CD4-positive, alpha-beta T cell treated with Interferon gamma for 1 hour (primary cell): ENCODE data around the gene PSMG3.
"Not testable (repeated sequence)": the region's sequence is repeated elsewhere in the genome, so short reads cannot be mapped to it uniquely, and the experiment has no call there.

ENCODE experiments used
- DNase-seq: peaks from one replicate; pipeline ENCODE4 v3.0.0-alpha.2; 2020

PSMG3 gene

GRCh38 chr7:1596181-1597043 lies 26.6 kb upstream of the PSMG3 start:
- DNase-seq, result no peak

- no peak for DNase-seq
These were observed 25.8 kb upstream of the PSMG3 start for GRCh38 chr7:1595636-1596035.

GRCh38 chr7:1595027-1595426 lies 25.2 kb upstream of the PSMG3 start:
- DNase-seq, result no peak

- no peak for DNase-seq
These were observed 24.1 kb upstream of the PSMG3 start for GRCh38 chr7:1593904-1594421.

GRCh38 chr7:1593091-1593866 lies 23.4 kb upstream of the PSMG3 start:
- no peak for DNase-seq

GRCh38 chr7:1592299-1592871 lies 22.6 kb upstream of the PSMG3 start:
- DNase-seq, result no peak

GRCh38 chr7:1591876-1592275 lies 22.0 kb upstream of the PSMG3 start:
- no peak for DNase-seq

GRCh38 chr7:1591396-1591795 lies 21.6 kb upstream of the PSMG3 start:
- DNase-seq, result no peak

- DNase-seq, result no peak
These were observed 21.1 kb upstream of the PSMG3 start for GRCh38 chr7:1590887-1591286.

- DNase-seq, result no peak
These were observed 20.6 kb upstream of the PSMG3 start for GRCh38 chr7:1590476-1590875.

GRCh38 chr7:1588978-1589377 lies 19.1 kb upstream of the PSMG3 start:
- DNase-seq, result no peak

GRCh38 chr7:1587738-1588137 lies 17.9 kb upstream of the PSMG3 start:
- DNase-seq, result no peak

GRCh38 chr7:1586827-1587705 lies 17.2 kb upstream of the PSMG3 start:
- no peak for DNase-seq

GRCh38 chr7:1586126-1586826 lies 16.4 kb upstream of the PSMG3 start:
- no peak for DNase-seq

GRCh38 chr7:1585142-1585981 lies 15.5 kb upstream of the PSMG3 start:
- no peak for DNase-seq

- DNase-seq, result no peak
These were observed 14.9 kb upstream of the PSMG3 start for GRCh38 chr7:1584700-1585099.

GRCh38 chr7:1583241-1583930 lies 13.6 kb upstream of the PSMG3 start:
- DNase-seq, result not testable (repeated sequence)

GRCh38 chr7:1580422-1581030 lies 10.7 kb upstream of the PSMG3 start:
- no peak for DNase-seq

GRCh38 chr7:1579481-1580421 lies 9.9 kb upstream of the PSMG3 start:
- peak; percentile 62 for DNase-seq
